SK-N-SH treated with all-trans-retinoic acid at 6 μM for 48 hours (cell line): Measurements from ENCODE around the gene OR4D2.

Experiments
- ATAC-seq: fragments of 200-7000 bp; cut with Tn5 transposase; 3 replicates; pipeline ENCODE4 v1.9.1; 2020; ENCODE audit warnings: mild to moderate bottlenecking, moderate library complexity
- ARNTL ChIP-seq: fragments of 450-650 bp; formaldehyde crosslinking; IDR thresholded peaks from 2 replicates; pipeline ENCODE4 v1.5.0; 2020; ENCODE audit warnings: low read depth, mild to moderate bottlenecking, moderate library complexity, borderline replicate concordance
- CREB5 ChIP-seq: fragments of 250-450 bp; sonication (Bioruptor Pico); IDR thresholded peaks from 2 replicates; pipeline ENCODE4 v1.5.1; 2020; ENCODE audit warnings: low read depth, mild to moderate bottlenecking, moderate library complexity
- CSDC2 ChIP-seq: fragments of 250-450 bp; sonication (Bioruptor Pico); IDR thresholded peaks from 2 replicates; pipeline ENCODE4 v1.5.0; 2020; ENCODE audit warnings: mild to moderate bottlenecking, moderate library complexity
- CSRNP3 ChIP-seq: fragments of 250-450 bp; sonication (Bioruptor Pico); IDR thresholded peaks from 2 replicates; pipeline ENCODE4 v1.5.1; 2021; ENCODE audit warnings: mild to moderate bottlenecking, moderate library complexity
- ESRRG ChIP-seq: fragments of 250-450 bp; sonication (Bioruptor Pico); IDR thresholded peaks from 2 replicates; pipeline ENCODE4 v1.6.1; 2021; ENCODE audit warnings: mild to moderate bottlenecking
- GLIS3 ChIP-seq: fragments of 250-450 bp; sonication (Bioruptor Pico); IDR thresholded peaks from 2 replicates; pipeline ENCODE4 v1.5.0; 2020; ENCODE audit warnings: mild to moderate bottlenecking, moderate library complexity
- ISL1 ChIP-seq: fragments of 250-450 bp; sonication (Bioruptor Pico); IDR thresholded peaks from 2 replicates; pipeline ENCODE4 v2.1.2; 2022; ENCODE audit warnings: mild to moderate bottlenecking, moderate library complexity
- OSR1 ChIP-seq: fragments of 250-450 bp; sonication (Bioruptor Pico); IDR thresholded peaks from 2 replicates; pipeline ENCODE4 v1.8.0; 2022; ENCODE audit warnings: moderate library complexity, mild to moderate bottlenecking, inconsistent platforms
- POU6F1 ChIP-seq: fragments of 250-450 bp; sonication (Bioruptor Pico); IDR thresholded peaks from 2 replicates; pipeline ENCODE4 v1.8.0; 2021; ENCODE audit warnings: low read depth, mild to moderate bottlenecking, moderate library complexity, borderline replicate concordance
- PPARA ChIP-seq: fragments of 250-450 bp; sonication (Bioruptor Pico); IDR thresholded peaks from 2 replicates; pipeline ENCODE4 v1.5.0; 2020; ENCODE audit warnings: mild to moderate bottlenecking, borderline replicate concordance
- RARB ChIP-seq: fragments of 250-450 bp; sonication (Bioruptor Pico); IDR thresholded peaks from 2 replicates; pipeline ENCODE4 v1.8.0; 2021; ENCODE audit warnings: mild to moderate bottlenecking, moderate library complexity
- SNAI2 ChIP-seq: fragments of 250-450 bp; sonication (Bioruptor Pico); IDR thresholded peaks from 2 replicates; pipeline ENCODE4 v1.5.0; 2020; ENCODE audit warnings: mild to moderate bottlenecking, moderate library complexity
- TCF4 ChIP-seq: fragments of 250-450 bp; sonication (Bioruptor Pico); IDR thresholded peaks from 2 replicates; pipeline ENCODE4 v1.8.0; 2021; ENCODE audit warnings: mild to moderate bottlenecking, moderate library complexity, borderline replicate concordance
- TOX ChIP-seq: fragments of 250-450 bp; sonication (Bioruptor Pico); IDR thresholded peaks from 2 replicates; pipeline ENCODE4 v1.8.0; 2021; ENCODE audit warnings: mild to moderate bottlenecking, moderate library complexity, borderline replicate concordance
- TSHZ2 ChIP-seq: fragments of 250-450 bp; sonication (Bioruptor Pico); IDR thresholded peaks from 2 replicates; pipeline ENCODE4 v1.5.0; 2020; ENCODE audit warnings: mild to moderate bottlenecking, moderate library complexity
- ZC3H10 ChIP-seq: fragments of 250-450 bp; sonication (Bioruptor Pico); IDR thresholded peaks from 2 replicates; pipeline ENCODE4 v1.5.1; 2021; ENCODE audit warnings: mild to moderate bottlenecking, moderate library complexity
- ZFP3 ChIP-seq: fragments of 250-450 bp; sonication (Bioruptor Pico); IDR thresholded peaks from 2 replicates; pipeline ENCODE4 v1.5.0; 2020; ENCODE audit warnings: mild to moderate bottlenecking, moderate library complexity
- ZNF565 ChIP-seq: fragments of 450-650 bp; formaldehyde crosslinking; conservative IDR thresholded peaks from 2 replicates; pipeline ENCODE4 v1.5.0; 2020; ENCODE audit warnings: low read depth, mild to moderate bottlenecking, moderate library complexity
- ZNF70 ChIP-seq: fragments of 450-650 bp; formaldehyde crosslinking; IDR thresholded peaks from 2 replicates; pipeline ENCODE4 v1.5.0; 2020; ENCODE audit warnings: mild to moderate bottlenecking, moderate library complexity

OR4D2 gene

GRCh38 chr17:58166682-58167081, at the start of gene OR4D2:
Gene OR4D2 (plus strand): TSS chr17:58166982. CDS start chr17:58169656, 2,674 bp downstream.
- ATAC-seq, result no peak
- TF ChIP-seq GLIS3 (CRISPR knock-in tag), result no peak
- TF ChIP-seq ZNF565 (CRISPR knock-in tag), result no peak
- no peak for TF ChIP-seq PPARA
- no peak for TF ChIP-seq ARNTL (CRISPR knock-in tag)
- no peak for TF ChIP-seq RARB
- no peak for TF ChIP-seq POU6F1 (CRISPR knock-in tag)
- no peak for TF ChIP-seq SNAI2 (CRISPR knock-in tag)
- TF ChIP-seq TCF4 (CRISPR knock-in tag), result no peak
- no peak for TF ChIP-seq ESRRG (CRISPR knock-in tag)
- TF ChIP-seq TOX (CRISPR knock-in tag), result no peak
- TF ChIP-seq CSRNP3 (CRISPR knock-in tag), result no peak
- no peak for TF ChIP-seq CSDC2 (CRISPR knock-in tag)

- ATAC-seq, result no peak
- TF ChIP-seq SNAI2 (CRISPR knock-in tag), result no peak
- no peak for TF ChIP-seq TSHZ2 (CRISPR knock-in tag)
- no peak for TF ChIP-seq OSR1 (CRISPR knock-in tag)
Observed at GRCh38 chr17:58117382-58117781, 49.4 kb upstream of the OR4D2 start.

- no peak for TF ChIP-seq ISL1 (CRISPR knock-in tag)
- TF ChIP-seq ZNF565 (CRISPR knock-in tag), result no peak
- TF ChIP-seq POU6F1 (CRISPR knock-in tag), result no peak
- TF ChIP-seq, all 23 proteins: peak for 0
- ATAC-seq, result no peak
Observed at GRCh38 chr17:58119491-58119890, 47.3 kb upstream of the OR4D2 start.

- peak; percentile 65 for ATAC-seq
- TF ChIP-seq OSR1 (CRISPR knock-in tag), result no peak
- TF ChIP-seq CSDC2 (CRISPR knock-in tag), result peak; percentile 68; the same call in 1 of the 2 replicates
- no peak for TF ChIP-seq ZFP3 (CRISPR knock-in tag)
- no peak for TF ChIP-seq GLIS3 (CRISPR knock-in tag)
- TF ChIP-seq RARB, result no peak
- TF ChIP-seq ZNF565 (CRISPR knock-in tag), result no peak
- TF ChIP-seq CREB5, result no peak
- TF ChIP-seq TSHZ2 (CRISPR knock-in tag), result no peak
- no peak for TF ChIP-seq CSRNP3 (CRISPR knock-in tag)
- no peak for TF ChIP-seq ZC3H10 (CRISPR knock-in tag)
- TF ChIP-seq PPARA, result no peak
- TF ChIP-seq TOX (CRISPR knock-in tag), result no peak
- TF ChIP-seq ZNF70 (CRISPR knock-in tag), result no peak
Observed at GRCh38 chr17:58120195-58120822, 46.5 kb upstream of the OR4D2 start.
